Measurements from ENCODE around the gene GMDS.

Gene GMDS

DNA sequence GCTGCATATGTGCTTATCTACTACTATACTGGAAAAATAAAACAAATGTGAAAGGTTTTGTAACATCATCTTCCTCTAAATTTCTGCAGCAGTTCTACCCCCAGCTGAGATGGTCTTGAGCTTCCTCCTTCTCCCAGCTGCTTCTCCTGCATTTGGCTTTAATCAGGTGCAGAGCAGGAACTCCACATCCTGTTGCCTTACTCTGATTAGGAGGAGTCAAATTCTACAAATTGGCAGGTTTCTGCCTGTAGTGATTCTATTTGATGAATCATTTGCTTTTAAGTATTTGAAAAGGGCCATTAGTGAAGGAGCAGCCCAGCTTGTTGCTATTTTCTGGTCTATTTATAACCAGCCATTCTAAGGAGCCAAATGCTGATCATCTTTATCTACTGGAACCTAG, 224.5 kb downstream of the GMDS start:
- no peak overlapping the region for H3K4me3 ChIP-seq (ENCODE audit: low read depth, low read length)
- in situ Hi-C loops (cut with HindIII; ENCODE audit: low sequenced_read_pairs) = no loop called here
- TF ChIP-seq, protein P1, sequence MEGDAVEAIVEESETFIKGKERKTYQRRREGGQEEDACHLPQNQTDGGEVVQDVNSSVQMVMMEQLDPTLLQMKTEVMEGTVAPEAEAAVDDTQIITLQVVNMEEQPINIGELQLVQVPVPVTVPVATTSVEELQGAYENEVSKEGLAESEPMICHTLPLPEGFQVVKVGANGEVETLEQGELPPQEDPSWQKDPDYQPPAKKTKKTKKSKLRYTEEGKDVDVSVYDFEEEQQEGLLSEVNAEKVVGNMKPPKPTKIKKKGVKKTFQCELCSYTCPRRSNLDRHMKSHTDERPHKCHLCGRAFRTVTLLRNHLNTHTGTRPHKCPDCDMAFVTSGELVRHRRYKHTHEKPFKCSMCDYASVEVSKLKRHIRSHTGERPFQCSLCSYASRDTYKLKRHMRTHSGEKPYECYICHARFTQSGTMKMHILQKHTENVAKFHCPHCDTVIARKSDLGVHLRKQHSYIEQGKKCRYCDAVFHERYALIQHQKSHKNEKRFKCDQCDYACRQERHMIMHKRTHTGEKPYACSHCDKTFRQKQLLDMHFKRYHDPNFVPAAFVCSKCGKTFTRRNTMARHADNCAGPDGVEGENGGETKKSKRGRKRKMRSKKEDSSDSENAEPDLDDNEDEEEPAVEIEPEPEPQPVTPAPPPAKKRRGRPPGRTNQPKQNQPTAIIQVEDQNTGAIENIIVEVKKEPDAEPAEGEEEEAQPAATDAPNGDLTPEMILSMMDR (IDR thresholded peaks at IDR 0.05; ENCODE audit: low read depth, low read length) = no peak
- DNase-seq (ENCODE audit: low read depth, low spot score) = peak; percentile 71

DNA sequence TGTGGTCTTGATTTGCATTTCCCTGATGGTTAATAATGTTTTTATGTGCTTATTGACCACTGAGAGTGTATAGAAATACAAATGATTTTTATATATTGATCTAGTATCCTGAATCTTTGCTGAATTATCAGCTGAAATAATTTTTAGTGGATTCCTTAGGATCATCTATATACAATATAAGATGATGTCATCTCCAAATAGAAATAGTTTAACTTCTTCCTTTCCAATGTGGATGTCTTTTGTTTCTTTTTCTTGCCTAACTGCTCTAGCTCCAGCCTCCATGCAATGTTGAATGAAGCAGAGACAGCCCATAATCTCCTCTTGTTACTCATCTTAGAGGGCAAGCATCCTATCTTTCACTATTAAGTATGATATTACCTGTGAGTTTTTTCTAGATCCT, 226.4 kb downstream of the GMDS start:
- H3K4me3 ChIP-seq (ENCODE audit: low read depth, low read length) = no peak overlapping the region
- TF ChIP-seq, protein P1 (IDR thresholded peaks at IDR 0.05; ENCODE audit: low read depth, low read length) = no peak
- no peak for DNase-seq (ENCODE audit: low read depth, low spot score)
- in situ Hi-C loops (cut with HindIII; ENCODE audit: low sequenced_read_pairs) = no loop called here

DNA sequence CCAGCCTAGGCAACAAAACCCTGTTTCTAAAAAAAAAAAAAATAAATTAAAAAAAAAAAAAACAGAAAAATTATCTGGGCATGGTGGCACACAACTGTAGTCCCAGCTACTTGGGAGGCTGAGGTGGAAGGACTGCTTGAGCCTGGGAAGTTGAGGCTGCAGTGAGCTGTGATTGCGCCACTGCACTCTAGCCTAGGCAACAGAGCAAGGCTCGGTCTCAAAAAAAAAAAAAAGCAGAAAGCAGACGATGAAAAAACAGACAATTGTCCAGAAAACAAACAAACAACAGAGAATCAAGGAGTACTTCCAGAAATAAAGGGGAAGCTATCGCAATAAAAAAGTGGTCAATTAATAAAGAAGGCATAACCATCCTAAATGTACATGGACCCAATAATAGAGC, 229.4 kb downstream of the GMDS start:
- TF ChIP-seq, protein P1 (IDR thresholded peaks at IDR 0.05; ENCODE audit: low read depth, low read length) = no peak
- H3K4me3 ChIP-seq (ENCODE audit: low read depth, low read length) = no peak overlapping the region
- no peak for DNase-seq (ENCODE audit: low read depth, low spot score)
- in situ Hi-C loops (cut with HindIII; ENCODE audit: low sequenced_read_pairs) = no loop called here

DNA sequence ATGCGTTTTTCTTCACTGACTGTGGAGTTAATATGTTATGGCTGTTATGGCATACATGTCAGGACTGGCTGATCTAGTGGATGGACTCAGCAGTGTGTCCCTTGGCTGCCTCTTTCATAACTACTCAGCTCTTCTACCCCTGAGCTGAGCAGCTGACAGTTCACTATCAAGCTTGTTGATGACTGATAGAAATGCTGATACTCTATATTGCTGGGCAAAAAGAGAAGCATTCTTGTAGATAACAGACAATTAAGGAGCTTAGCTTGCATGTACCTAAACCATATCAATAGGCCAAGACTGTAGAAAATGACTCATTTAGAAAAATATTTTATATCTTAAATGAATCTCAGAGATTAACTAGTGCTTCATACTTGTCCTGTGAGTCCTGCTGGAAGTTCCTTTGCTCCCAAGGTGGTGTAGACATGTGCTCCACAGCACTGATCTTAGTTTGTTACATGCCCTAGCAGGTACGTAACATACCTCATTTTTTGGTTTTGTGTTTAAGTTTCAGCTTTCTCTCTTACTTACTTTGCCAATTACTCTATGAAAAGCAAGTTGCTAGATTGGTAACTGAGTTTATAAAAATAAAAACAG, 236.9 kb downstream of the GMDS start:
- no peak for DNase-seq (ENCODE audit: low read depth, low spot score)
- TF ChIP-seq, protein P1 (IDR thresholded peaks at IDR 0.05; ENCODE audit: low read depth, low read length) = no peak
- H3K4me3 ChIP-seq (ENCODE audit: low read depth, low read length) = no peak overlapping the region
- in situ Hi-C loops (cut with HindIII; ENCODE audit: low sequenced_read_pairs) = no loop called here

DNA sequence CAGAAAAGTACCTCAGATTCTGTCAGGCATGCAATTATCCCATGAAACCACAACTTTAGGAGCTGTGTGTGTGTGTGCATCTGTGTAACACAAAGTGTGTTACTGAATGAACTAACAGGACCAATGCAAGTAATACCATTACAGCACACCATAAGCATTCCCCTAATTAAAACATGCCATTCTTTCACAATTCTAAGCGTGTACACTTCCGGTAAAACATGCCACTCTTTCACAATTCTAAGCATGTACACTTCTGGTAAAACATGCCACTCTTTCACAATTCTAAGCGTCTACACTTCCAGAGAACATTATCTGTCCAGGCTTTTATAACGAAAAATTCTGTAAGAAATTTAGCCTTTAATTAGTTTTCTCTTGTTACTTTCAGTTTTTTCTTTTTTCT, 238.2 kb downstream of the GMDS start:
- in situ Hi-C loops (cut with HindIII; ENCODE audit: low sequenced_read_pairs) = no loop called here
- H3K4me3 ChIP-seq (ENCODE audit: low read depth, low read length) = no peak overlapping the region
- TF ChIP-seq, protein P1 (IDR thresholded peaks at IDR 0.05; ENCODE audit: low read depth, low read length) = no peak
- DNase-seq (ENCODE audit: low read depth, low spot score) = no peak

DNA sequence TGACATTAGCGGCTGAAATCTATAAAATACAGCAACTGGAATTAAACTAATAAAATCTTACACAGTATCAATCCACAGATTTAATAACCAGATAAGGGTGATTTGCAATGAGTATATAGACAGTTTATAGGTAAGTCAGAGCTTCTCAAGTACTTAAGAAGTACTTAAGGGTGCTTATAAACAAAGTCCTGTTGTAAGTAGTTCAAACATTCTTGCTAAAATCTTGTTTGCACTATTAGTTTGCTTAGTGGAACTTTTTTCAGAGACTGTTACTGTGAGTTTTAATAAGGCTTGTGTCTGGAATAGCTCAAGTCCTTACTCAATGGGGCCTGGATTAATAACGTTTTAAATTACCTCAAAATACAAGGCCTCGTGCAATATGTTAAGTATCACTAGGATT, 240.5 kb downstream of the GMDS start:
- DNase-seq (ENCODE audit: low read depth, low spot score) = no peak
- in situ Hi-C loops (cut with HindIII; ENCODE audit: low sequenced_read_pairs) = no loop called here
- TF ChIP-seq, protein P1 (IDR thresholded peaks at IDR 0.05; ENCODE audit: low read depth, low read length) = no peak
- no peak overlapping the region for H3K4me3 ChIP-seq (ENCODE audit: low read depth, low read length)

DNA sequence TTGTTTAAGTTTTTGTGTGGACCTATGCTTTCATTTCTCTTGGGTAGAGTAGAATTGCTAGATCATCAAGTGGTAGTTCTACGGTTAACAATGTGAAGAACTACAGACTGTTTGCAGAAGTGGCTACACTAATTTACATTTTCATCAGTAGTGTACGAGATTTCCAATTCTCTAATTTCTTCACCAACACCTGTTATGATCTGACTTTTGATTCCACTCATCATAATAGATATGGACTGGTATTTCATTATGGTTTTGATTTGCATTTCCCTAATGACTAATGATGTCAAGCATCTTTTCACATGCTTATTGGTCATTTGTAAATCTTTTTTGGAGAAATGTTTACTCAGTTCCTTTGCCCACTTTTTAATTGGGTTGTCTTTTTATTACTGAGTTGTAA, 244.4 kb downstream of the GMDS start:
- no peak for DNase-seq (ENCODE audit: low read depth, low spot score)
- TF ChIP-seq, protein P1 (IDR thresholded peaks at IDR 0.05; ENCODE audit: low read depth, low read length) = no peak
- in situ Hi-C loops (cut with HindIII; ENCODE audit: low sequenced_read_pairs) = no loop called here
- no peak overlapping the region for H3K4me3 ChIP-seq (ENCODE audit: low read depth, low read length)
